Heart left ventricle (tissue), 16 donors: ENCODE results near the gene RIMS3. TPM values are rescaled to one million over a fixed set of nuclear protein-coding genes. Genes with fewer than 3 reads are reported as not detected.
"Not testable (repeated sequence)": the region's sequence is repeated elsewhere in the genome, so short reads cannot be mapped to it uniquely, and the experiment has no call there.

Source experiments
- ATAC-seq, 4 donors: fragments of 200-7000 bp; cut with Tn5 transposase; one replicate each; pipeline ENCODE4 v1.9.1; 2020 to 2022; ENCODE audit warnings: moderate library complexity in 4 of 4, mild to moderate bottlenecking in 3 of 4, moderate number of reproducible peaks in 1 of 4
- DNase-seq, 5 donors: peaks; one replicate each; pipeline ENCODE4 v3.0.0-alpha.2; 2020
- H3K27ac ChIP-seq, 12 donors: fragments of 200-600 bp; sonication (generic) in 4 of 12; one replicate each; pipeline versions ENCODE4 v1.5.0 to v1.8.0; 2016 to 2022; ENCODE audit warnings: mild to moderate bottlenecking in 2 of 12
- H3K27me3 ChIP-seq, 9 donors: fragments of 200-600 bp; sonication (generic) in 2 of 9; one replicate each; pipeline versions ENCODE4 v1.5.1 to v1.8.0; 2016 to 2022; ENCODE audit warnings: mild to moderate bottlenecking in 3 of 9
- H3K36me3 ChIP-seq, 9 donors: fragments of 200-600 bp; sonication (generic) in 2 of 9; one replicate each; pipeline versions ENCODE4 v1.5.0 to v1.8.0; 2018 to 2022; ENCODE audit warnings: mild to moderate bottlenecking in 2 of 9
- H3K4me1 ChIP-seq, 12 donors: fragments of 200-600 bp; sonication (generic) in 4 of 12; one replicate each; pipeline versions ENCODE4 v1.5.0 to v1.8.0; 2016 to 2022; ENCODE audit warnings: mild to moderate bottlenecking in 3 of 12
- H3K4me3 ChIP-seq, 12 donors: fragments of 200-600 bp; sonication (generic) in 4 of 12; one replicate each; pipeline versions ENCODE4 v1.5.0 to v1.8.0; 2017 to 2022; ENCODE audit warnings: mild to moderate bottlenecking in 9 of 12, moderate library complexity in 4 of 12
- H3K9me3 ChIP-seq, 12 donors: fragments of 200-600 bp; sonication (generic) in 4 of 12; one replicate each; pipeline versions ENCODE4 v1.5.0 to v1.8.0; 2016 to 2022; ENCODE audit warnings: mild to moderate bottlenecking in 1 of 12
- POLR2A ChIP-seq, 2 donors: fragments of 450-650 bp; IDR thresholded peaks; one replicate each; pipeline ENCODE4 v1.6.1; 2017; ENCODE audit warnings: antibody characterized with exemption in 2 of 2, mild to moderate bottlenecking in 2 of 2, moderate library complexity in 2 of 2
- WGBS, 4 donors: extraction: QIAGEN DNeasy Blood & Tissue Kit in 2 of 4; methylation state at CpG; one replicate each; pipeline versions ENCODE4 v1.1.5 to v1.1.7; 2013 to 2018; 5-methylcytosine and 5-hydroxymethylcytosine counted together
- intact Hi-C, 10 donors: fragments of 100-400 bp; cut with DNase I; formaldehyde crosslinking; loops; one replicate each; pipeline versions ENCODE4 v1.11.1 to v1.14.2; 2022
- polyA plus RNA-seq, 2 donors: library from polyadenylated mRNA; stranded (reverse); fragments of 200-250 nt; gene quantifications; one replicate each; pipeline ENCODE4 v1.2.3, GENCODE V29; 2013
- total RNA-seq, 9 donors: library from RNA; depleted of rRNA in 2 of 9; stranded (reverse); fragments of >200 nt in 2 of 9; fragmentation: NEBNext Ultra II Directional in 3 of 9; extraction: Animal tissue kit (Norgen Biotek cat#: 25700) in 3 of 9; gene quantifications; one replicate each; pipeline versions ENCODE4 v1.1.0 to v1.2.4, GENCODE V29; 2016 to 2023
- TF ChIP-seq, protein P1 (sequence below), 12 donors: fragments of 200-600 bp; sonication (generic) in 4 of 12; IDR thresholded peaks; one replicate each; pipeline versions ENCODE4 v1.5.0 to v1.8.0; 2018 to 2022; ENCODE audit warnings: antibody characterized with exemption in 12 of 12, mild to moderate bottlenecking in 5 of 12
- donor health status: ischemic (EF 13 %, LVEDD 7.1; RV severe dilation, severe dysfunction).
- donor health status: healthy with polysubstance abuse.
- donor health status: DM: no; HTN: yes; CAD: no.
- donor health status: DM: no; HTN: no; CAD: no.
- donor health status: ischemic (EF 25% LVEDD 6.9; RV normal size, moderate dysfunction).
- donor health status: ischemic (EF 25% LVEDD 5.7; RV mildly dilated, moderate dysfunction).
- donor health status: healthy.
- donor health status: DM: yes; HTN: yes; CAD: no.
- donor health status: ischemic (EF 35%, LVEDD 5.7; RV mildly dilated, moderate dysfunction).
- donor health status: nonischemic (EF 11% LVEDD 7.7; RV severe dilation, severe dysfunction).
- donor health status: DM: yes; HTN: yes; CAD: no.
- donor health status: PGD.
- donor health status: ischemic (EF 29% LVEDD 5.4; RV normal size, mild dysfunction).
- donor health status: nonischemic (EF 23%, LVEDD 6.1; RV moderate dilation, normal function).

Gene RIMS3
- total and polyA plus RNA-seq, 11 donors, result 0.23 to 3.0 (median 1.00) TPM

DNA sequence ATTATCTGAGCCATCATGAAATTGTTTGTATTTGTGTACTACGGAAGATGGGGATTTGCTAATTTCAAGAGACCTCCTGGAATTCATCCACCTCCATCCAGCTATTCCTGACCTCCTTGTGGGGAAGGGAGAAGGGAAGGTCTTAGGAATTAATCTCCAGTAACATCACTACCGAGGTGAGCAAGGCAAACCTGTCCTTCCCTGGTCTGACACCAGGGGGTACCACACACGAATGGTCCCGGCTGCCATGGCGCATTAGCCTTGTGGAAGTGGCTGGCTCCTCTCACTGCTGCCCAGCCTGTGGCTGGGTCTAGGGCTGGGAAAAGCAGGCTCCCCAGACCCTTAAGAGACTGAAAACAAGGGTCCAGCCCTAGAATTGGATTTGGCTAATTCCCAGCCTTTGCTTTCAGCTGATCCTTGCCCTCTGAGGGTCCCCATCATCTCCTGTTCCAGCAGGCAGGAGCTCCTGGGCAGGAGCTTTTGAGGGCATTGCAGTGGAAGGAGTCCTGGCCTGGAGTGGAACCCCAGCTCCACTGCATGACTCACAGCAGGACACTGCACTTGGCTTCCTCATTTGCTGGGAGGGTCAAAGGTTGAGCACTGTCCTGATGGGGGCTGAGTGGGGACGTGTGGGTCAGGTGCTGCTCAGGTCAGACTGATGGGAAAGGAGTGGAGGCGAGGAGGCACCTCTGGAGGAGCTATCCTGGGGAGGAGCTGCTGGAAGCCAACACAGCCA lies 34.8 kb downstream of the RIMS3 start:
- intact Hi-C loops, result loop anchor here in 2 of 10 donors (5.0 kb wide), 1 partner anchor 37 kb away; the partner anchor contains the start of gene RIMS3 (in 2 of the 2)
- Histone ChIP-seq H3K4me3 (no peak overlapping the region), H3K36me3 (no peaks in the 10 kb centered on the region), H3K27me3 (no peaks in the 10 kb centered on the region), H3K4me1 (peaks cover 0 to 12% (median 6%) of the 10 kb centered on the region in 12 donors), H3K9me3 (no peaks in the 10 kb centered on the region), H3K27ac (no peak overlapping the region)
- DNase-seq, result no peak
- WGBS, 4 donors, result 60 to 64% (median 62%) methylated on average over 7 of the region's 7 CpGs
- peak in 3 of 4 donors; percentile 32 to 67 (median 51) for ATAC-seq
- TF ChIP-seq, protein P1, sequence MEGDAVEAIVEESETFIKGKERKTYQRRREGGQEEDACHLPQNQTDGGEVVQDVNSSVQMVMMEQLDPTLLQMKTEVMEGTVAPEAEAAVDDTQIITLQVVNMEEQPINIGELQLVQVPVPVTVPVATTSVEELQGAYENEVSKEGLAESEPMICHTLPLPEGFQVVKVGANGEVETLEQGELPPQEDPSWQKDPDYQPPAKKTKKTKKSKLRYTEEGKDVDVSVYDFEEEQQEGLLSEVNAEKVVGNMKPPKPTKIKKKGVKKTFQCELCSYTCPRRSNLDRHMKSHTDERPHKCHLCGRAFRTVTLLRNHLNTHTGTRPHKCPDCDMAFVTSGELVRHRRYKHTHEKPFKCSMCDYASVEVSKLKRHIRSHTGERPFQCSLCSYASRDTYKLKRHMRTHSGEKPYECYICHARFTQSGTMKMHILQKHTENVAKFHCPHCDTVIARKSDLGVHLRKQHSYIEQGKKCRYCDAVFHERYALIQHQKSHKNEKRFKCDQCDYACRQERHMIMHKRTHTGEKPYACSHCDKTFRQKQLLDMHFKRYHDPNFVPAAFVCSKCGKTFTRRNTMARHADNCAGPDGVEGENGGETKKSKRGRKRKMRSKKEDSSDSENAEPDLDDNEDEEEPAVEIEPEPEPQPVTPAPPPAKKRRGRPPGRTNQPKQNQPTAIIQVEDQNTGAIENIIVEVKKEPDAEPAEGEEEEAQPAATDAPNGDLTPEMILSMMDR (IDR thresholded peaks at IDR 0.05), result peak in 9 of 12 donors; percentile 31 to 58 (median 45)
- TF ChIP-seq POLR2A (IDR thresholded peaks at IDR 0.05), result no peak

DNA sequence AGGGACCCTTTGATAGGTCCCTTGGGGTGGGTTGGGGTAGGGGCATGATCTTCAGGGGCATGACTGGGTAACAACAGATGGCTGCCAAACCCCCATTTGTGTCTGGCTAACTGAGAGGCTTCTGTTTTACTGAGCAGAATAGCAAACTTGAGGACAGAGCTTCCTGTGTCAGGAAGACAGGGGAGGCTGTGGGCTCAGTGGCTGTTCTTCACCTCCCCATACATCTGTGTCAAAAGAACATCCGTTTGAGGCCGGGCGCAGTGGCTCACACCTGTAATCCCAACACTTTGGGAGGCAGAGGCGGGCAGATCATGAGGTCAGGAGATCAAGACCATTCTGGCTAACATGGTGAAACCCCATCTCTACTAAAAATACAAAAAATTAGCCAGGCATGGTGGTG lies 35.9 kb downstream of the RIMS3 start:
- H3K4me3 ChIP-seq, H3K9me3 ChIP-seq, ATAC-seq, H3K36me3 ChIP-seq, DNase-seq, H3K27ac ChIP-seq, H3K27me3 ChIP-seq: not testable (repeated sequence)
- WGBS, 4 donors, result 86 to 89% (median 88%) methylated on average over 4 of the region's 4 CpGs
- intact Hi-C loops, result loop anchor here in 4 of 10 donors (5.0 to 10.0 kb wide), 5 partner anchors 33 to 325 kb away; partner anchors contain the start of gene RIMS3 (in 2 of the 4)
- H3K4me1 ChIP-seq, result peaks cover 0 to 16% (median 6%) of the 10 kb centered on the region in 12 donors

DNA sequence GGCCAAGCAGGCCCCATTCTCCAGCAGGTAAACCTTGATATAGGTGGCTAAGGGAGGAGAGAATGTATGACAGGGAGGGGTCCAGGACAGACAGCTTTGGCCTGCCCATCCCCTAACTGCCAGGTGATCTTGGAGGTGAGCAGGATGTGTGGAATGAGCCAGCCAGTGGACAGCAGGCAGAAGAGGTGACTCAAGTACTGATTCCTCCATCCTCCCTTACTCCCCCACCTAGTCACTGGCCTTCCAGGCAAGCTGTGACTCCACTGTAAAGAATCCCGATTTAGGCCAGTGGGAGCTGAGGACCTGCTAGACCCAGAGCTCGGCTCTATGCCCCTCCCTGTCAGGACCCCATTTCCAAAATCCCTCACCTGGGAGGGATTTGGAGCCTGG lies 36.6 kb downstream of the RIMS3 start:
- 89 to 100% (median 92%) methylated on average over 1 to 2 of the region's 2 CpGs for WGBS, 4 donors
- TF ChIP-seq POLR2A (IDR thresholded peaks at IDR 0.05), result no peak
- TF ChIP-seq, protein P1 (IDR thresholded peaks at IDR 0.05), result no peak
- H3K9me3 ChIP-seq, result no peaks in the 10 kb centered on the region
- DNase-seq (no peak), ATAC-seq (no peak)
- intact Hi-C loops, result loop anchor here in 4 of 10 donors (5.0 to 10.0 kb wide), 5 partner anchors 33 to 326 kb away; partner anchors contain the start of gene RIMS3 (in 2 of the 4)
- H3K4me1 ChIP-seq, result peaks cover 0 to 10% (median 2%) of the 10 kb centered on the region in 12 donors
- no peaks in the 10 kb centered on the region for H3K27me3 ChIP-seq
- no peak overlapping the region for H3K27ac ChIP-seq
- no peak overlapping the region for H3K4me3 ChIP-seq
- H3K36me3 ChIP-seq, result no peaks in the 10 kb centered on the region

DNA sequence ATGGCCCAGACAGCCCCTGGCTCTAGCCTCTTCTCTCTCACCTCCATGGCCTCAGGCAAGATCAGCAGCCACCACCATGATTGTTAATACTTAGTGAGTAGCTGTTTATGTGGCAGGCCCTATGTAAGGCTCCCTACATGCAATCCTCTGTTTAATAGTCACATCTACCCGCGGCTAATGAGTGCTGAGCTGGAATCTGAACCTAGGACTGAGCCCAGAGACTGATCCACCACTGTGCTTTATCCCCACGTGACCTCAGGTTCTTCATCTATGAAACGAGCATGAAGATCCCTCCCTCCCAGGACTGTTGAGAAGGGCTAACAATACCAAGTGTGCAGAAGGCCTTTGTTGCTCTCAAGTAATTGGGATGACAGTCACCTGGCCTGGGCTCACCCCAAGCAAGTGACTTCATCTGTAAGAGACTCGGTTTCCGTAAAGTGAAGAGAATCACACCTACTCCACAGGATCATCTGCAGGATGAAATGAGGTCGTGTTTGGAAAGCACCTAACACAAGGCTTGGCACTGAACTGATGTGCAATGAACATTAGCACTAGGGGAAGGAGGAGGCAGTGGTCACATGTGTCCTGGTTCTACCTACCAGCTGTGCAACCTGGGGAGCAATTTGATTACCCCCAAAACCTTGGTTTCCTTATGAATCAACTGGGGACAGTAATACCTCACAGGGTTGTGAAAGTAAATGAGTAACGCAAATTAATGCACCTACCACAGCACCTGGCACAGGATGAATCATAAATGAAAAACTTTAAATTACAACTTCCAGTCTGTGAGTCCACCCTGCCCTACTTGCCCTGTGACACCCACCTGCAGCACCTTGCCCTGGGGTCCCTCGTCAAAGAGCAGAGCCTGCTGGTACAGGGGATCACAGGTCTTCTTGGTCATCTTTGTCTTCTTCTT lies 37.2 kb downstream of the RIMS3 start:
- DNase-seq (no peak), ATAC-seq (no peak)
- WGBS, 4 donors, result 80 to 87% (median 83%) methylated on average over 9 of the region's 9 CpGs
- H3K4me3 ChIP-seq, result no peak overlapping the region
- no peaks in the 10 kb centered on the region for H3K9me3 ChIP-seq
- intact Hi-C loops, result loop anchor here in 4 of 10 donors (5.0 to 10.0 kb wide), 5 partner anchors 34 to 327 kb away; partner anchors contain the start of gene RIMS3 (in 2 of the 4)
- H3K27ac ChIP-seq, result no peak overlapping the region
- TF ChIP-seq POLR2A (IDR thresholded peaks at IDR 0.05), result no peak
- TF ChIP-seq, protein P1 (IDR thresholded peaks at IDR 0.05), result no peak
- peaks cover 0 to 6% (median 0%) of the 10 kb centered on the region in 12 donors for H3K4me1 ChIP-seq
- H3K27me3 ChIP-seq, result no peaks in the 10 kb centered on the region
- H3K36me3 ChIP-seq, result no peaks in the 10 kb centered on the region
